Right lobe of liver (tissue), 6 donors: ENCODE data around the gene STPG3. TPM values are rescaled to one million over a fixed set of nuclear protein-coding genes. Genes with fewer than 3 reads are reported as not detected.

Source experiments
- ATAC-seq, 4 donors: fragments of 200-7000 bp; cut with Tn5 transposase; one replicate each; pipeline ENCODE4 v1.9.1; 2020; ENCODE audit warnings: mild to moderate bottlenecking in 4 of 4, moderate library complexity in 4 of 4
- DNase-seq, 3 donors: peaks; one replicate each; pipeline ENCODE4 v3.0.0-alpha.2; 2020
- H3K27ac ChIP-seq, 3 donors: fragments of 200-600 bp; one replicate each; pipeline ENCODE4 v1.8.0; 2022
- H3K27me3 ChIP-seq, 2 donors: fragments of 200-600 bp; one replicate each; pipeline ENCODE4 v1.8.0; 2022
- H3K36me3 ChIP-seq, 4 donors: fragments of 200-600 bp; sonication (generic) in 1 of 4; one replicate each; pipeline versions ENCODE4 v1.5.1 to v1.8.0; 2017 to 2022; ENCODE audit warnings: control low read depth in 1 of 4
- H3K4me1 ChIP-seq, 4 donors: fragments of 200-600 bp; sonication (generic) in 1 of 4; one replicate each; pipeline versions ENCODE4 v1.5.1 to v1.8.0; 2017 to 2022; ENCODE audit warnings: control low read depth in 1 of 4
- H3K4me3 ChIP-seq, 3 donors: fragments of 200-600 bp; one replicate each; pipeline ENCODE4 v1.8.0; 2022
- H3K9me3 ChIP-seq, 4 donors: fragments of 200-600 bp; sonication (generic) in 1 of 4; one replicate each; pipeline versions ENCODE4 v1.5.1 to v1.8.0; 2017 to 2022; ENCODE audit warnings: control low read depth in 1 of 4
- POLR2A ChIP-seq: fragments of 450-650 bp; IDR thresholded peaks from one replicate; pipeline ENCODE4 v1.6.1; 2017; ENCODE audit warnings: antibody characterized with exemption, mild to moderate bottlenecking
- WGBS: methylation state at CpG from one replicate; pipeline ENCODE4 v1.1.6; 2018; ENCODE audit warnings: low coverage, low lambda C conversion rate; ENCODE audit not compliant: insufficient coverage; ENCODE audit errors: missing lambda C conversion rate; 5-methylcytosine and 5-hydroxymethylcytosine counted together
- intact Hi-C, 2 donors: fragments of 100-400 bp; cut with DNase I; formaldehyde crosslinking; loops; one replicate each; pipeline versions ENCODE4 v1.11.2 to v1.14.1; 2022
- total RNA-seq, 6 experiments: library from RNA; depleted of rRNA in 2 of 6; stranded (reverse); fragments of >200 nt in 2 of 6; fragmentation: NEBNext Ultra II Directional in 3 of 6; extraction: Animal tissue kit (Norgen Biotek cat#: 25700) in 3 of 6; gene quantifications; one replicate each; pipeline versions ENCODE4 v1.1.0 to v1.2.4, GENCODE V29; 2016 to 2023
- TF ChIP-seq, protein P1 (sequence below), 4 donors: fragments of 200-600 bp in 3 of 4; fragments of 450-650 bp in 1 of 4; IDR thresholded peaks; one replicate each; pipeline versions ENCODE4 v1.5.1 to v1.8.0; 2016 to 2022; ENCODE audit warnings: antibody characterized with exemption in 4 of 4, mild to moderate bottlenecking in 2 of 4
- donor health status: DM: no; HTN: yes; CAD: no.
- donor health status: DM: no; HTN: no; CAD: no.
- donor health status: DM: no; HTN: no; CAD: no.
- donor health status: DM: no; HTN: yes; CAD: no.
- donor health status: DM: no; HTN: yes; CAD: no.

Gene STPG3
- total RNA-seq, 6 experiments from 2014 or later = not detected

DNA sequence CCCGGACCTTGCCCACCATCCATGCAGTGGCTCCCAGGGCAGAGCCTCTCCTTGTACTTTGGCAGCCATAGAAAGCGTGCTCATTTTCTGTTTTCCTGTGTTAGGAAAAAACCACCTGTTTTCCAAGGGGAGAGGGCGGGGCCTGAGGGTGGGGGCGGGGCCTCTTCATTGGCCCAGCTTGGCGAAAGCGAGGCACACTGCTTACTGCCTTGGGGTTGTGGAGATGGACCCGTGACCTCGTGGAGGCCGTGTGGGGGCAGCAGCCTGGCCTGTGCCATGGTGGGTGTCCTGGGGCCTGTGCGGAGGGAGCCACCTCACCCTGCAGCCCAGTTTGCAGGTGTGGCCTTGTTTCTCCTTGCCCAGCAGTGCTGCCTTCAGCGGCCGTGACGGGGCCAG lies 22.0 kb downstream of the STPG3 start:
- Histone ChIP-seq H3K27me3 (no peaks in the 10 kb centered on the region), H3K9me3 (no peaks in the 10 kb centered on the region), H3K4me3 (no peak overlapping the region), H3K36me3 (peaks cover 0 to 10% (median 0%) of the 10 kb centered on the region in 4 donors), H3K27ac (no peak overlapping the region), H3K4me1 (peaks cover 0 to 23% (median 12%) of the 10 kb centered on the region in 4 donors)
- intact Hi-C loops = no loop called here
- no CpG with 5 or more reads among the region's 13 CpGs for WGBS
- ATAC-seq (no peak), DNase-seq (peak in 1 of 3 donors; percentile 50)
- no peak for TF ChIP-seq POLR2A
- TF ChIP-seq, protein P1, sequence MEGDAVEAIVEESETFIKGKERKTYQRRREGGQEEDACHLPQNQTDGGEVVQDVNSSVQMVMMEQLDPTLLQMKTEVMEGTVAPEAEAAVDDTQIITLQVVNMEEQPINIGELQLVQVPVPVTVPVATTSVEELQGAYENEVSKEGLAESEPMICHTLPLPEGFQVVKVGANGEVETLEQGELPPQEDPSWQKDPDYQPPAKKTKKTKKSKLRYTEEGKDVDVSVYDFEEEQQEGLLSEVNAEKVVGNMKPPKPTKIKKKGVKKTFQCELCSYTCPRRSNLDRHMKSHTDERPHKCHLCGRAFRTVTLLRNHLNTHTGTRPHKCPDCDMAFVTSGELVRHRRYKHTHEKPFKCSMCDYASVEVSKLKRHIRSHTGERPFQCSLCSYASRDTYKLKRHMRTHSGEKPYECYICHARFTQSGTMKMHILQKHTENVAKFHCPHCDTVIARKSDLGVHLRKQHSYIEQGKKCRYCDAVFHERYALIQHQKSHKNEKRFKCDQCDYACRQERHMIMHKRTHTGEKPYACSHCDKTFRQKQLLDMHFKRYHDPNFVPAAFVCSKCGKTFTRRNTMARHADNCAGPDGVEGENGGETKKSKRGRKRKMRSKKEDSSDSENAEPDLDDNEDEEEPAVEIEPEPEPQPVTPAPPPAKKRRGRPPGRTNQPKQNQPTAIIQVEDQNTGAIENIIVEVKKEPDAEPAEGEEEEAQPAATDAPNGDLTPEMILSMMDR (IDR thresholded peaks at IDR 0.05) = no peak

DNA sequence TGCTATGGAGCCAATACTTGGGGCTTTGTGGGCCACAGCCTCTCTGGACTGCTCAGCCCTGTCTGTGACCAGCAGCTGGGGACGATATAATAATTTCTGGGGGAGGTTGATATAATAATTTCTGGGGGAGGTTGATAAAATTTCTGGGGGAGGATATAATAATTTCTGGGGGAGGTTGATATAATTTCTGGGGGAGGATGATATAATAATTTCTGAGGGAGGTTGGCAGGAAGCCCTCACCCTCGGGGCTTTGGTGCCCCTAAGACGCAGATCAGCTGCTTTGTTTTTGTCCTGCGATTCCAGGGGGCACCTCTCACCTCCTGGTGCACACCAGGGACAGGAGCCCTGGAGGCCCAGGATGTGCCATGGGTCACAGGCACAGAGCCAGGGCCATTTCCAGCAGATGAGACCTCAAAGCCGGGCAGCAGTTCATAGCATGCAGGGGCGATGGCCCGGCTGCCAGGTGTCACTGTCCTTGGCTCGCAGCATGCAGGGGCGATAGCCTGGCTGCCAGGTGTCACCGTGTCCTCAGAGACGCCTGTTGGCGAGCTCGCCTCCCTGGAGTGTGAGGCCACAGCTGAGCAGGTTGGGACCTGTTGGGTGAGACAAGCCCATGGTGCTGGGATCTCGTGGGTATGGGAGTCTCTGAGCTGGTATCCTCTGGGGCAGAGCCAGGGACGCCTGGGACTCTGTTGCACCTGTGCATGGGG lies 22.7 kb downstream of the STPG3 start:
- H3K27ac ChIP-seq = no peak overlapping the region
- no peaks in the 10 kb centered on the region for H3K27me3 ChIP-seq
- peaks cover 0 to 10% (median 0%) of the 10 kb centered on the region in 4 donors for H3K36me3 ChIP-seq
- ATAC-seq (peak in 3 of 4 donors; percentile 2 to 30 (median 19)), DNase-seq (peak; percentile 56 to 82 (median 64))
- intact Hi-C loops = no loop called here
- H3K9me3 ChIP-seq = no peaks in the 10 kb centered on the region
- H3K4me1 ChIP-seq = peaks cover 0 to 16% (median 10%) of the 10 kb centered on the region in 4 donors
- no peak for TF ChIP-seq POLR2A
- TF ChIP-seq, protein P1 (IDR thresholded peaks at IDR 0.05) = no peak
- no peak overlapping the region for H3K4me3 ChIP-seq
- 38% methylated on average over 3 of the region's 15 CpGs for WGBS

DNA sequence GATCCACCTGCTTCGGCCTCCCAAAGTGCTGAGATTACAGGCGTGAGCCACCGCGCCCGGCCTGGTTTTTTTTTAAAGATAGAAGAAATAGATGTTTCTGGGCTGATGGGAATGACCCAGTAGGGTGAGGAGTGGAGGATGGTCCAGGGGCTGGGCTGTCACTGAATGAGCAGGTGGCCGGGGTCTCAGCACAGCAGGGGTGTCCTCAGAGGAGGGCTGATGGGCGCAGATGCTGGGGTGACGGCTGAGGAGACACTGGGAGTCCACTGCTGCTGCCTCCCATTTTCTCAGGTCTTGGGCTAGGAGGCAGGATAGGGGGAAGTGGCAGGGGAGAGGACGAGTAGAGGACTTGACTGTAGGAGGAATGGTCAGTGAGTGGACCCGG lies 24.1 kb downstream of the STPG3 start:
- Histone ChIP-seq H3K36me3 (peaks cover 0 to 10% (median 0%) of the 10 kb centered on the region in 4 donors), H3K27me3 (no peaks in the 10 kb centered on the region), H3K27ac (no peak overlapping the region), H3K4me1 (peaks cover 0 to 5% (median 0%) of the 10 kb centered on the region in 4 donors), H3K9me3 (no peaks in the 10 kb centered on the region), H3K4me3 (no peak overlapping the region)
- TF ChIP-seq POLR2A = no peak
- TF ChIP-seq, protein P1 (IDR thresholded peaks at IDR 0.05) = no peak
- ATAC-seq = no peak
- WGBS = 80% methylated on average over 8 of the region's 10 CpGs
- peak in 1 of 3 donors; percentile 30 for DNase-seq
- intact Hi-C loops = no loop called here

DNA sequence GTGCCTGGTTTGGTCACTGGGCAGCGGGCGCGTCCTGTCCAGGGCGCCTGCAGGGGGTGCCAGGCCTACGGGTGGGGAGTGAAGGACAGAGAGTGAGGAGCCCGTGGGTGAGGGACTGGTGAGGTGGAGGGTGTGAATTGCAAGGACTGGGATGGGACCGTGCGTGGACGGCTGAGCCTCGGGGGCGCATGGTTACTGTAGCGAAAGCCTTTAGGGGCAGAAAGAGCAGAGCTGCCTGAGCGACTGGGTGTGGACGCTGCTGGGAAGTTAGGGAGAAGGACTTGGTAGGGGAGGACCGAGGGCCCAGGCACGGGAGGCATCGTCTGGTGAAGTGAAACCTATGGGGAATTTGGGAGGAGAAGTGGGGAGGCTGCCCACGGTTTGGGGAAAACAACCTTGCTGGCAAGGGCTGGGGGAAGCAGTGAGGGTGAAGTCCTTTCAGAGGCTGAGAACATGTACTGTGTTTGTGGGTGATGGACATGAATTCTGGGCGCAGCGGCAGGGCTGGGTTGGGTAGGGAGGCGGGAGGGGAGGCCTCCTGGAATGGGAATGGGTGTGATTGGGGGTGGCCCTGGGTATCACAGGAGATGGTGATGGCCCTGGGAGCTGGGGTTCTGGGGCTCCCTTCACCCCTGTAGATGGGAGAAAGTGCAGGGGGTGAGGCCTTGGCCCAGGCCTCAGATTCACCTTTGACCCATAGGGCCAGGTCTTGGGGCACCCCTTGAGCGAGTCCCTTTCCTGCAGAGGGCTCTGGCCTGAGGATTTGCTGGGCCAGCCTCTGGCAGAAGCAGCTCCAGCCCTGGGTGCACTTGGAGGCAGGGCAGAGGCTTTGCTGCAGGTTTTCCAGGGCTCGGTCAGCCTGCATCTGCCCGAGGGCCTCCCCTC lies 24.7 kb downstream of the STPG3 start:
- Histone ChIP-seq H3K27me3 (no peaks in the 10 kb centered on the region), H3K27ac (peak overlapping the region in 2 of 3 donors; percentile 70 to 95), H3K4me1 (peaks cover 0 to 5% (median 0%) of the 10 kb centered on the region in 4 donors), H3K9me3 (no peaks in the 10 kb centered on the region), H3K36me3 (peaks cover 0 to 10% (median 0%) of the 10 kb centered on the region in 4 donors), H3K4me3 (no peak overlapping the region)
- TF ChIP-seq, protein P1 (IDR thresholded peaks at IDR 0.05) = no peak
- no peak for TF ChIP-seq POLR2A
- WGBS = 84% methylated on average over 15 of the region's 24 CpGs
- peak in 2 of 3 donors; percentile 28 to 51 for DNase-seq
- no peak for ATAC-seq
- intact Hi-C loops = no loop called here
